ENCODE measurements around the gene NMNAT1. TPM values are rescaled to one million over a fixed set of nuclear protein-coding genes. Genes with fewer than 3 reads are reported as not detected.

The NMNAT1 gene
- total and polyA plus RNA-seq, 2 donors from 2014 or later = 12.3 to 17.5 TPM

DNA sequence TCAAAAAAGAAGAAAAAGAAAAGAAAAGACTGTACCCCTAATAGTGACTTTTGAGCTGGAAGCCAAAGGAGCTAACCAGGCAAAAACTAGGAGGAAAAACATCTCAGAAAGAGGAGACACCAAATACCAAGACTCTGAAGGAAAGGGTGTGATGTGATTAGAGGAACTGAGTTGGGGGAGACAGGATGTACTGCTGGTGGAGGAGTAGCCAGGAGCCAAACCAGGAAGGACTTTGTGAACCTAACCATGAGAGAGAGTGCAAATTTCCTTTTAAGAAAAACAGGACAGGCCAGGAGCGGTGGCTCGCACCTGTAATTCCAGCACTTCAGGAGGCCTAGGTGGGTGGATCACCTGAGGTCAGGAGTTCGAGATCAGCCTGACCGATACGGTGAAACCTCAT, 49.6 kb downstream of the NMNAT1 start:
- TF ChIP-seq, protein P1, sequence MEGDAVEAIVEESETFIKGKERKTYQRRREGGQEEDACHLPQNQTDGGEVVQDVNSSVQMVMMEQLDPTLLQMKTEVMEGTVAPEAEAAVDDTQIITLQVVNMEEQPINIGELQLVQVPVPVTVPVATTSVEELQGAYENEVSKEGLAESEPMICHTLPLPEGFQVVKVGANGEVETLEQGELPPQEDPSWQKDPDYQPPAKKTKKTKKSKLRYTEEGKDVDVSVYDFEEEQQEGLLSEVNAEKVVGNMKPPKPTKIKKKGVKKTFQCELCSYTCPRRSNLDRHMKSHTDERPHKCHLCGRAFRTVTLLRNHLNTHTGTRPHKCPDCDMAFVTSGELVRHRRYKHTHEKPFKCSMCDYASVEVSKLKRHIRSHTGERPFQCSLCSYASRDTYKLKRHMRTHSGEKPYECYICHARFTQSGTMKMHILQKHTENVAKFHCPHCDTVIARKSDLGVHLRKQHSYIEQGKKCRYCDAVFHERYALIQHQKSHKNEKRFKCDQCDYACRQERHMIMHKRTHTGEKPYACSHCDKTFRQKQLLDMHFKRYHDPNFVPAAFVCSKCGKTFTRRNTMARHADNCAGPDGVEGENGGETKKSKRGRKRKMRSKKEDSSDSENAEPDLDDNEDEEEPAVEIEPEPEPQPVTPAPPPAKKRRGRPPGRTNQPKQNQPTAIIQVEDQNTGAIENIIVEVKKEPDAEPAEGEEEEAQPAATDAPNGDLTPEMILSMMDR (IDR thresholded peaks at IDR 0.05; ENCODE audit: borderline replicate concordance, extremely low read depth, insufficient read depth) = no peak
- peaks cover 5% of the 10 kb centered on the region for H3K27me3 ChIP-seq (ENCODE audit: control insufficient read depth, insufficient read depth, low read length)
- no peak overlapping the region for H3K9ac ChIP-seq (ENCODE audit: low read length in 3 of 3)
- H3K4me1 ChIP-seq (ENCODE audit: control insufficient read depth in 2 of 3, insufficient read depth in 2 of 3, low read depth in 1 of 3, low read length in 3 of 3) = peaks cover 0 to 4% (median 3%) of the 10 kb centered on the region in 3 donors
- FAIRE-seq (no peak), DNase-seq (no peak)
- intact Hi-C loops (cut with DNase I) = no loop called here
- H3K27ac ChIP-seq (ENCODE audit: low read depth in 2 of 2, low read length in 2 of 2) = no peak overlapping the region
- no peak overlapping the region for H3K4me3 ChIP-seq (ENCODE audit: low read length in 3 of 3)
- no peaks in the 10 kb centered on the region for H3K36me3 ChIP-seq (ENCODE audit: control insufficient read depth in 2 of 3, insufficient read depth in 3 of 3, low read length in 3 of 3)
- H3K9me3 ChIP-seq (ENCODE audit: control insufficient read depth in 2 of 3, insufficient read depth in 1 of 3, low read length in 3 of 3) = no peaks in the 10 kb centered on the region

DNA sequence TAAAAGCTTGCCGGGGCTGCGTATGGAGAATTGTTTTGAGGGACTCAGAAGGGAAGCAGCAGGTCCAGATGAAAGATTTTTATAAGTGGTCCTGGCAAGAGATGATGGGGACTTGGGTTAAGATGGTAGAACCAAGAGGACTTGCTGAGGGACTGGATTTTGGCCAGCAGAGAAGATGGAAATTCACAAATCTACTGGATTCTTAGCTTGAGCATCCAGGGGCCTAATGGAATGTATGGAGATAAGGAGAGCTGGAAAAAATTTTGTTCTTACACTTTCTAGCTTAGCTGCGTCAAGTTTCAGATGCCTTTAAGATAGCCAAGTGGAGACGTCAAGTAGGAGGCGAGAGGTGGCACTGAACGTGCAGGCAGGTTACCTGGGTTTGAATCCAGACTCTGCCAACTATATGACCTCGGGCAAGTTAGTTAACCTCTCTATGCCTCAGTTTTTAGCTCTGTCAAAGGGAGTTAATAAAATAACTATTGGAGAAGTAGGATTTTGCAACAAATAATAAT, 50.3 kb downstream of the NMNAT1 start:
- no peaks in the 10 kb centered on the region for H3K36me3 ChIP-seq (ENCODE audit: control insufficient read depth in 2 of 3, insufficient read depth in 3 of 3, low read length in 3 of 3)
- peaks cover 0 to 4% (median 3%) of the 10 kb centered on the region in 3 donors for H3K4me1 ChIP-seq (ENCODE audit: control insufficient read depth in 2 of 3, insufficient read depth in 2 of 3, low read depth in 1 of 3, low read length in 3 of 3)
- intact Hi-C loops (cut with DNase I) = no loop called here
- H3K9me3 ChIP-seq (ENCODE audit: control insufficient read depth in 2 of 3, insufficient read depth in 1 of 3, low read length in 3 of 3) = no peaks in the 10 kb centered on the region
- TF ChIP-seq, protein P1 (IDR thresholded peaks at IDR 0.05; ENCODE audit: borderline replicate concordance, extremely low read depth, insufficient read depth) = no peak
- no peak overlapping the region for H3K4me3 ChIP-seq (ENCODE audit: low read length in 3 of 3)
- no peak for DNase-seq
- peaks cover 5% of the 10 kb centered on the region for H3K27me3 ChIP-seq (ENCODE audit: control insufficient read depth, insufficient read depth, low read length)
- FAIRE-seq = no peak
- no peak overlapping the region for H3K9ac ChIP-seq (ENCODE audit: low read length in 3 of 3)
- H3K27ac ChIP-seq (ENCODE audit: low read depth in 2 of 2, low read length in 2 of 2) = no peak overlapping the region

DNA sequence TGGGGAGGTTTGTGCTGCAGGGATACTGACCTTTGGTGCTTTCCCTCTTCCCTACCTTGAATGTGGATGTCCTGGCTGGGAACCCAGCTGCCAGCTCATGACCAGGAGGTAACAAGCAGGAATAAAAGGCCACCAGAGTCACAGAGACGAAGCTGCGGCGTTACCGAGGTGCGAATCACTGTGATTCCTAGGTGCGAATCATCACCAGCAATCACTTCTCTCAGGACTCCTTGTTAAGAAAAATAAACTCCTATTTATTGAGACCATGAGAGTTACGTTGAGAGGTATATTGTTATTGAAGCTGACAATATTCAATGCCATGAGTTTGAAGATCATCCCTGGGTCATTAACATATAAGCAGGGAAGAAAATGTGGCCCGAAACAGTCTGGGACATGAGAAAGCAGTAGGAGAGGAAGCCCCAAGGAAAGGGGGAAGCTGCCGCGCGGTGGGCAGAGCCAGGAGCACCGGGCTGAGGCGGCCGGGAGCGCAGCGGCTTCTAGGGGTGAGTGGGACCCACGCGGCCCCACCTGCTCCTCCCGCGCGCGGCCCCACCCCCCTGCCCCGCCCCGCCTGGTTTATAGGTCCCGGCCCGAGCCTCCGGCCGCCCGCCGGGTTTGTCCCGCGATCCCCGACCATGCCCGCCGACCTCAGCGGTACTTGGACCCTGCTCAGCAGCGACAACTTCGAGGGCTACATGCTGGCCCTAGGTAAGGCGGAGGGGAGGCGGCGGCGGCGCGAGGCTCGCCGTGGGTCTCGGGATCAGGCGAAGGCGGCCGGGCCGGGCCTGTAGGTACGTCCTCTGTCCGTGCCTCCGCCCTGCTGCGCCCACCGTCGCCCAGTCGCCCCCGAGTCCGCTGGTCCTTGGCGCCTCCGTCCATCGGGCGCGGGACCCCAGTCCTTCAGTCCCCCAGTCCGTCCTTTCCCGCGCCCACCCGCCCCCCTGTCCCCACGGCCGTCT, 53.6 kb downstream of the NMNAT1 start, which contains the start of gene RBP7:
TSS of gene RBP7 (plus strand) at position 605 of the 959 bp plus-strand sequence. CDS start at position 636, 31 bp downstream.
- intact Hi-C loops (cut with DNase I) = no loop called here
- DNase-seq (peak; percentile 33 to 81 (median 43)), FAIRE-seq (no peak)
- H3K4me3 ChIP-seq (ENCODE audit: low read length in 3 of 3) = peak within 1 kb of the TSS; percentile 3 to 39 (median 20)
- H3K9me3 ChIP-seq (ENCODE audit: control insufficient read depth in 2 of 3, insufficient read depth in 1 of 3, low read length in 3 of 3) = no peaks in the 10 kb centered on the region
- no peaks in the 10 kb centered on the region for H3K36me3 ChIP-seq (ENCODE audit: control insufficient read depth in 2 of 3, insufficient read depth in 3 of 3, low read length in 3 of 3)
- peaks cover 5% of the 10 kb centered on the region for H3K27me3 ChIP-seq (ENCODE audit: control insufficient read depth, insufficient read depth, low read length)
- no peak within 1 kb of the TSS for H3K27ac ChIP-seq (ENCODE audit: low read depth in 2 of 2, low read length in 2 of 2)
- H3K9ac ChIP-seq (ENCODE audit: low read length in 3 of 3) = no peak within 1 kb of the TSS
- TF ChIP-seq, protein P1 (IDR thresholded peaks at IDR 0.05; ENCODE audit: borderline replicate concordance, extremely low read depth, insufficient read depth) = no peak
- no peaks in the 10 kb centered on the region for H3K4me1 ChIP-seq (ENCODE audit: control insufficient read depth in 2 of 3, insufficient read depth in 2 of 3, low read depth in 1 of 3, low read length in 3 of 3)
